ENCODE results near the gene DCLRE1B. TPM values are rescaled to one million over a fixed set of nuclear protein-coding genes. Genes with fewer than 3 reads are reported as not detected.
A peak's percentile ranks its signal among the peaks of the same experiment; 100 is the strongest.

Gene DCLRE1B
- total RNA-seq: 10 to 100 TPM in 1 of 2 donors, 1 to 10 TPM in 1; 4.2 to 10.1 TPM

GRCh38 chr1:113904674-113905434 lies at the start of gene DCLRE1B, which contains the start of gene AP4B1:
Gene DCLRE1B, plus strand, starts transcription at chr1:113905326. Its CDS starts 261 bp downstream, at chr1:113905587.
Gene AP4B1, minus strand, starts transcription at chr1:113904799. Its CDS starts 82 bp downstream, at chr1:113904717.
- H3K4me3 ChIP-seq: peak within 1 kb of the TSS; percentile 48 to 55
- peak within 1 kb of the TSS; percentile 86 for H3K27ac ChIP-seq
- intact Hi-C loops (cut with DNase I): loop anchor here (1.0 to 10.0 kb wide), 3 partner anchors 24 to 760 kb away; partner anchors contain the start of gene HIPK1
- TF ChIP-seq POLR2A (IDR thresholded peaks at IDR 0.05): peak; percentile 50
- TF ChIP-seq POLR2AphosphoS5 (IDR thresholded peaks at IDR 0.05): peak; percentile 96
- peak; percentile 62 to 93 (median 86) for TF ChIP-seq CTCF (IDR thresholded peaks at IDR 0.05)
- no peaks in the 10 kb centered on the region for H3K4me1 ChIP-seq (replicated peaks)
- H3K27me3 ChIP-seq (replicated peaks; ENCODE audit: insufficient read depth): no peaks in the 10 kb centered on the region
- no peaks in the 10 kb centered on the region for H3K9me3 ChIP-seq
- DNase-seq (ENCODE audit: low spot score): peak; percentile 98
- WGBS: under 1% methylated on average over 67 of the region's 67 CpGs
- no peaks in the 10 kb centered on the region for H3K36me3 ChIP-seq

- Histone ChIP-seq H3K4me3 (no peak overlapping the region), H3K9me3 (no peaks in the 10 kb centered on the region), H3K27ac (no peak overlapping the region), H3K27me3 (replicated peaks; ENCODE audit: insufficient read depth) (no peaks in the 10 kb centered on the region), H3K36me3 (no peaks in the 10 kb centered on the region), H3K4me1 (replicated peaks) (no peaks in the 10 kb centered on the region)
- intact Hi-C loops (cut with DNase I): no loop called here
- TF ChIP-seq POLR2AphosphoS5 (IDR thresholded peaks at IDR 0.05): no peak
- TF ChIP-seq POLR2A (IDR thresholded peaks at IDR 0.05): no peak
- TF ChIP-seq CTCF (IDR thresholded peaks at IDR 0.05): no peak
- WGBS: 71% methylated on average over 4 of the region's 4 CpGs
- DNase-seq (ENCODE audit: low spot score): no peak
Measured at GRCh38 chr1:113855630-113856400, 49.3 kb upstream of the DCLRE1B start.

DNA sequence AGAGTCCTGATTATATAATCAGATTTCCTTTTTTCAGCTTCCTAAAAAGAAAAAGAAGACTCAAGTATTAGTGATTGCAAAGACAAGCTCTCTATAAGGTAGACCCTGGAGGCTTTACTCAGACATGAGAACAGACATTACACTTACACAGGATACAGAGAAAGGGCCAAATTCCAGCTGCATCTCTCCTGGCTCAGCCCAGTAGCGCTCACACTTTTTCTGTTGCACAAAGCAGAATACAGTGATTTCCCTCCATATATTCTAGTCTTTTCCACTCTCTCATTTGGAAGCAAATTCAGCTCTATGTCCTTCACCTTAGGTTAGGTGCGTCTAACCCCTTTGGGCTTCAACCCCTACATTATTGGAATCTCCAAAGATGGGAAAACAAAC lies 48.7 kb upstream of the DCLRE1B start:
- no peak for TF ChIP-seq POLR2A (IDR thresholded peaks at IDR 0.05)
- TF ChIP-seq CTCF (IDR thresholded peaks at IDR 0.05): no peak
- TF ChIP-seq POLR2AphosphoS5 (IDR thresholded peaks at IDR 0.05): no peak
- H3K36me3 ChIP-seq: no peaks in the 10 kb centered on the region
- no peak for DNase-seq (ENCODE audit: low spot score)
- H3K27me3 ChIP-seq (replicated peaks; ENCODE audit: insufficient read depth): no peaks in the 10 kb centered on the region
- 95% methylated on average over 2 of the region's 2 CpGs for WGBS
- H3K9me3 ChIP-seq: no peaks in the 10 kb centered on the region
- no peak overlapping the region for H3K4me3 ChIP-seq
- H3K4me1 ChIP-seq (replicated peaks): no peaks in the 10 kb centered on the region
- no peak overlapping the region for H3K27ac ChIP-seq
- intact Hi-C loops (cut with DNase I): no loop called here

DNA sequence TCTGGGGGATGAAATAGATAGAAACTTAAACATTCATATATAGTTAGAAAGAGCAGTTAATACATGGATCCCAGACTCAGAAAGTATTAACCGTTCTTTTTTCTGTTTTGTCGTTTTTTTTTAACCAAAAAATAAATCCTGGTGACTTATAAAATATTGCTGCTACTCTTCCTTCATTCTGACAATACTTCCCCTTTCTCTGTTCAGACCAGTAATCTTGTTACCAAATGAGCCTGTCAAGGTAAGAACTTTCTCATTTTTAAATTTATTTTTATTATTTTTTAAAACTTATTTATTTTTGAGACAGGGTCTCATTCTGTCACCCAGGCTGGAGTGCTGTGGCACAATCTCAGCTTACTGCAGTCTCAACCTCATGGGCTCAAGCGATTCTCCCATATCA lies 47.4 kb upstream of the DCLRE1B start:
- no peaks in the 10 kb centered on the region for H3K9me3 ChIP-seq
- H3K27me3 ChIP-seq (replicated peaks; ENCODE audit: insufficient read depth): no peaks in the 10 kb centered on the region
- H3K4me1 ChIP-seq (replicated peaks): no peaks in the 10 kb centered on the region
- 87% methylated on average over 3 of the region's 3 CpGs for WGBS
- no peak for TF ChIP-seq CTCF (IDR thresholded peaks at IDR 0.05)
- TF ChIP-seq POLR2A (IDR thresholded peaks at IDR 0.05): no peak
- no peak for TF ChIP-seq POLR2AphosphoS5 (IDR thresholded peaks at IDR 0.05)
- H3K36me3 ChIP-seq: no peaks in the 10 kb centered on the region
- intact Hi-C loops (cut with DNase I): no loop called here
- no peak overlapping the region for H3K27ac ChIP-seq
- DNase-seq (ENCODE audit: low spot score): no peak
- no peak overlapping the region for H3K4me3 ChIP-seq
